IPS-18c (cell line): Measurements from ENCODE around the gene CDC42EP3.

Experiments used
- H3K4me3 ChIP-seq: 2 replicates; pipeline ENCODE4 v1.7.0; 2013; ENCODE audit warnings: low read depth, mild to moderate bottlenecking, low read length, moderate library complexity; ENCODE audit not compliant: insufficient read depth
- H3K9me3 ChIP-seq: one replicate; pipeline ENCODE4 v1.6.1; 2013; ENCODE audit warnings: mild to moderate bottlenecking, low read length, moderate library complexity; ENCODE audit not compliant: control insufficient read depth, insufficient read depth

CDC42EP3 gene

GRCh38 chr2:37631698-37632097 is 39.7 kb downstream of the CDC42EP3 start:
- Histone ChIP-seq H3K9me3 (no peaks in the 10 kb centered on the region), H3K4me3 (no peak overlapping the region)

DNA sequence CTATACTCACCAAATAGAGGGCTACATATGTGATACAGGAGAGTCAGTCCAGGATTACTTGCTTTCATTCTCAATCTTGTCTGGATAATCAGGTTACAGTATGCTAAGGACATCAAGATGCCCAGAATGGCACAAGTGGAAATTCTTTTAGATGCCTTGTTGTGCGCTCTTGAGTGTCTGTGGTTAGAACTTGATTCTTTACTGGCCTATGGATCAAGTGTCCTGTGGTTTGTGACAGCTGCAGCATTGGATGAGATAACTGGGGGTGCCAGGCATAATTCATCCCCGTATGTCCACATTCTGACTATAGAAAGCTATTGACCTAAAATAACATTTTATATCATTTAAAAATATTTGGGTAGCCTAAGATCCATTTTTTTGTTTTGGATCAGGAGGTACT is 40.1 kb downstream of the CDC42EP3 start:
- no peaks in the 10 kb centered on the region for H3K9me3 ChIP-seq

DNA sequence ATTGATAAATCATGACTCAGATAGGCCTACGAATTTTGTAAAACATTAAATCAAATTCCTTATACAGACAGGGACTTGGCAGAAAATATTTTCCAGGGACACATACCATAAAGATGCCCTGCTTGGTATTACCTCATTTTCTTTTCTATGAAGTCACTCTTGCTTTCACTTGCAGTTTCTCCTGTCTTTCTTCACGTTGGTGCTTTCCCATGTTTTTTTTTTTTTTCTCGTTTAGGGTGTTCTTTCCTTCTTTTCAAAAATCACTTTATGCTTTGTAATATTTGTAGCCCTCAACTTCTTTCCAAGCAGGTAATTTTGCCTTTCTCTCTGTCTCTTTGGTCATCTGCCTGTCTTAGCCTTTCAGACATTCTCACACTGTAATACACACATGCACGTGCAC is 40.7 kb downstream of the CDC42EP3 start:
- Histone ChIP-seq H3K9me3 (no peaks in the 10 kb centered on the region), H3K4me3 (no peak overlapping the region)

More for the DNA sequence above, 40.1 kb downstream of the CDC42EP3 start:
- no peak overlapping the region for H3K4me3 ChIP-seq

DNA sequence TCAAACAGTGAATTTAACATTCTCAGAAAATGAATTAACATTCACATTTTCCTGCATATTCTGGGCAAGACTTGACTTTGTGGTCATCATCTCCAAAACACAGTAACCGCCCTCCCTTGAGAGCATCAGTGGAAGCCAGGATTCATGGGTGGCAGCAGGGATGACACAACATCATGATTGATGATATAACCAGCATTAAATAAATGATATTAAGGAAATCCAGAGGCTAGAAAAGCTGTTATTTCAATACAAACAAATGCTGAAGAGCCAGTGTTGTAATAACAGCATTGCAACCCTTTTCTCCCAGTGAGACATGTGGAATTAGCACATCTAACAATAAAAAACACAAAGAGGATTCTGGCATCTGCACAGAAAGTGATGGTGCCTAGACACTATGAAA is 41.1 kb downstream of the CDC42EP3 start:
- H3K9me3 ChIP-seq: no peaks in the 10 kb centered on the region
- no peak overlapping the region for H3K4me3 ChIP-seq

DNA sequence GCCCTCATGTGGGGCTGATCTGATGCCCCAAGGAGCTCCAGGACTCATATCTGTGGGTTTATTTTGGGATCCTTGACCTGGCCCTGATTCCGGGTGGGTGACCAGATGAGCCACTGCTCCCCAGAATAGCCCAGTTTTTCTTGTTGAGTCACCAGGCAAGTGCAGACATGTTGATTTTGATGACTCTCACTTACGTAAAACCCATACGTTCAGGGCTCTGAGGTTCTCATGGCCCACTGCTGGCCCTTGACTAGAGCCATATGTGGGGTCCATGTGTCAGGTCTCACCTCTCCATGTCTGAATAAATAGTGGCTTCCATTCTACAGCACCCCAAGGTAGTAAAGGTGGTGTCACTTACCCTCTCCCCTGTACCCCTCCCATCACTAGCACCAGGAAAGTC is 41.9 kb downstream of the CDC42EP3 start:
- Histone ChIP-seq H3K9me3 (no peaks in the 10 kb centered on the region), H3K4me3 (no peak overlapping the region)

- Histone ChIP-seq H3K4me3 (no peak overlapping the region), H3K9me3 (no peaks in the 10 kb centered on the region)
Observed at GRCh38 chr2:37627710-37628109, 43.7 kb downstream of the CDC42EP3 start.

GRCh38 chr2:37625796-37626571 is 45.5 kb downstream of the CDC42EP3 start:
- Histone ChIP-seq H3K4me3 (no peak overlapping the region), H3K9me3 (no peaks in the 10 kb centered on the region)

DNA sequence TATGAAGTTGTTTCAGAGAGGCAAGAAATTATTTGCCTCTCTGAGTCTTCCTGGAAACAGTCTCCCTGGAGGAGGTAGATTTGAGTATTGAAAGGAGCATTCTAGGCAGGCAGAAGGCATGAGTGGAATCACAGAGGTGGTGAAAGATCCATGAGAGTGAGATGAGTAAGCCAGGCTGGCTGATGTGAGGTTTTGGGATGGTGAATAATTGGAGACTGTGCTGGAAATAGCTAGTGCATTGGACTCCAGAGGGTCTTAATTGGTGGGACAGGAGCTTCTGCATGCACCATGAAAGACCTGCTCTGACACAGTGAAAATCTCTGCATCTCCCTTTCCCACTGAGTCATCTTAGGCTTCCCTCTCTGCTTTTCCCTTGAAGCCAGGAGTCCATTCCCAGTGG is 46.3 kb downstream of the CDC42EP3 start:
- no peak overlapping the region for H3K4me3 ChIP-seq
- H3K9me3 ChIP-seq: no peaks in the 10 kb centered on the region

DNA sequence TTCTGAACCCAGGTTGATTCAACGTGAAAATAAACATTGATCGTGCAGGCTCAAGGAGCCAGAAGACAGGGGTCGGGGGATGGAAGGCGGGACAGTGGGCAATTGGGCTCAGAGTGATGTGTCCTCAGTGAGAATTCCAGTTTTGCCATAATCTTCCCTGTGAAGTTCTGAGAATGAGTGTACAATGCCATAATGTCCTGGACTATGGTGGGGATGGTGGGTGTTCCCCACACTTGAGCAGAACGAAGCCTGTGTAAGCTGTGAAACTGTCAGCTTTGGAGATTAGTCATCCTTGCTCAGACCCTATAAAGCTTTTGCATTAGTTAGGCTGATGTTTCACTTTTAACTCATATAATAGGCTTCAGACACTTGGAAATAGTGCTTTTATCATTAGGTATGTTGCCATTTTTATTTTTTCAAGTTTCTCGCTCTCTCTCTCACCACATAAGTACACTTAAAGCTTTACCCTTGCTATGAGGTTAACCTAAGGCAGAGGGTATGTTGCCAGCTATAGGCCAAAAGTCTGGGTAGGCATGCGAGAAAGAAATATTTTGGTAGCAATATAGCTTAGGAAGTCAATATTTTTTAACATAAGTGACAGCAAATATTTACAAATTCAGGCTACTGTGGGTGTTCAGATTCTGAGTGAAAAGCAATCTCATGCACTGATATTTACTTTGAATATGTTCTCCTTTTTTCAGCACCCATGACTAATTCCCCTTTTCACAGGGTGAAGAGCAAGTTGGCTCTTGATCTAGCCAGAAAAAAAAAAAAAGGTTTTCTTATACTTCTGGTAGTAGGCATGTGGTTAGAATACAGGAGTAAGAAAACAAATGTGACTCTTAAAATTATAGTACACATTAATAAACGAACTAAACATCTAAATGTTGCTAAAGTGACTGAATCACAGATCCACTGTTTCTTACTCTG is 47.2 kb downstream of the CDC42EP3 start:
- no peak overlapping the region for H3K4me3 ChIP-seq

GRCh38 chr2:37623406-37623805 is 48.0 kb downstream of the CDC42EP3 start:
- H3K9me3 ChIP-seq: no peaks in the 10 kb centered on the region
- H3K4me3 ChIP-seq: no peak overlapping the region

More for the DNA sequence above, 47.2 kb downstream of the CDC42EP3 start:
- H3K9me3 ChIP-seq: no peaks in the 10 kb centered on the region

DNA sequence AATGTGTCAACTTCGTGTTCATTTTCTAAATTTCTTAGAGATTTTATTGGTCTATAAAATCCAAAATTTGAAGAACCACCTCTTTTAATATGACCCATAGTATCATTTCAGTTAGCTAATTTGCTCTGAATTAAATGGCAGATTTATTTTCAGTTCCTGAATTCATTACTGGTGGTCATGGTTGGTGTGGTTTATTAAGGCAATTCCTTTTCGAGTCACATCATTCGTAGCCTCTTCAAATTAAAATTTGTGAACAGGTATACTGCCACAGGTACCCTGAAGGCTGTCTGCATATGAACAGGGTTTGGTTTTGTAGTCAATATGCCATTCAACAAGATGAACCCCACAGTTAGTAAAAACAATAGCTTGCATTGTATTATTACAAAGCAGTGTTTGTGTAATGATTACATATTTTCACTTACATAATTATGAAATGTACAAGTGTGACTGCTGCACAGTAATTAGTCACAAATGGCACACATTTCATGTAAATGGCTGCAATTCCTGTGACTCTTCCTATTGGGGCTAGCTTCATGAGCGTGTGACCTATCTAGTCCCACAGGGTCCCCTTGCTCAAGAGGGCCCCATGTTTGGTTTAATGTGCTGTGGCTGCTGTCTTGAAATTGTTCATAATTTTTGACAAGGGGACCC is 48.9 kb downstream of the CDC42EP3 start:
- Histone ChIP-seq H3K4me3 (no peak overlapping the region), H3K9me3 (no peaks in the 10 kb centered on the region)

DNA sequence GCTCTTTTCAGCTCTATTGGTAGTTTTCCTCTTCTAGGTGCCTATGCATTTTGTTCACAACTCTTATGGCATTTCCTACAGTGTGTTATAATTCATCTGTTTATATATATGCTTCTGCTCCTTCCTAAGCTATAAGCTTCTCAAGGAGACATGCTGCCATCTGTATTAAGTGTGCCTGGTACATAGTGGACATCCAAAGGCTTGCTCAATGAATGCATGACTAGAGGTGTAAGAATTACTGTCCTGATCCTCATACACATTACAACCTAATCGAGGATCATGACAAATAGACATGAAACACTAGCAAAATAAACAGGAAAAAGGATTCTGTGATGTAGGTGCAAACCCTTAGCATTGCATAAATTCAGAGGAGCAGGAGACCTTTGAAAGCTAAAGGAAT is 50.2 kb downstream of the CDC42EP3 start:
- H3K9me3 ChIP-seq: no peaks in the 10 kb centered on the region
- H3K4me3 ChIP-seq: no peak overlapping the region

- H3K4me3 ChIP-seq: no peak overlapping the region
- H3K9me3 ChIP-seq: no peaks in the 10 kb centered on the region
Observed at GRCh38 chr2:37619959-37620300, 51.5 kb downstream of the CDC42EP3 start.

DNA sequence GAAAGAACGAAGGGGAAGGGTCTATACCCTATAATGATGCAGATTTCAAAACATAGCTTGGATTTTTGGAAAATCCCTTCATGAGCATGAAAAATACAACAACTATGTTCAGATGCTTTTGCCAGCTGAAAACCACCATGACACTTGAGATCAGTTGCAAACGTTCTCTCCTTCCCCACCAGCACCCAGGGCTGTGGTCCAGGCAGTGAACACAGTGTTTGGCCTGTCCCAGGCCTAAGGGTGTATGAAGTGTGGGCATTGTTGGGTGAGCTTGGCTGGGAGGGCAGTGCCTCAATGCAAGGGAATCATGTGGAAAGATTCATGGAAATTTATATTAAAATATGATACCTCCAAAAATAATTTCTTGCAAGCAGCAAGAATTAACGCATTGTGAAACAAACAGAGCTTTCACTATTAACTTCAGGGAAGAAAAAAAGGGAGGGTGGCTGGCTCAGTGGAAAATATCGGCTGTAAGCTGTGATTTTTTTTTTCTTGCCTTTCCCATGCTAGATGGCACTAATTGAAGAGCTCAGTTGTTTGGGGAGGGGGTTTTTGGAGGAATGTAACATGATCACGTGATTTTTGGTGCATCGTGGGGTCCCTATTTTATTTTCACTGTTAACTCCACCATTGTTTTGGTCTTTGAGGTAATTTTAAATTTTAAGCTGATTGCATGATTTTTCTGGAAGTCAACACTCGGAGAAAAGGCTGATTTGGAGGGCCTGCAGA is 52.0 kb downstream of the CDC42EP3 start:
- H3K4me3 ChIP-seq: no peak overlapping the region
- H3K9me3 ChIP-seq: no peaks in the 10 kb centered on the region

- H3K9me3 ChIP-seq: no peaks in the 10 kb centered on the region
- no peak overlapping the region for H3K4me3 ChIP-seq
Observed at GRCh38 chr2:37618326-37618725, 53.1 kb downstream of the CDC42EP3 start.

GRCh38 chr2:37617119-37617892 is 54.1 kb downstream of the CDC42EP3 start:
- no peak overlapping the region for H3K4me3 ChIP-seq
- no peaks in the 10 kb centered on the region for H3K9me3 ChIP-seq

- no peaks in the 10 kb centered on the region for H3K9me3 ChIP-seq
- no peak overlapping the region for H3K4me3 ChIP-seq
Observed at GRCh38 chr2:37616677-37617005, 54.8 kb downstream of the CDC42EP3 start.
